GM21367 (cell line): ENCODE results near the gene TICAM1.

Experiments used
- ATAC-seq: cut with Tn5 transposase; IDR thresholded peaks from one replicate; pipeline ENCODE4 v1.9.1; 2021; ENCODE audit not compliant: unreplicated experiment

The TICAM1 gene

DNA sequence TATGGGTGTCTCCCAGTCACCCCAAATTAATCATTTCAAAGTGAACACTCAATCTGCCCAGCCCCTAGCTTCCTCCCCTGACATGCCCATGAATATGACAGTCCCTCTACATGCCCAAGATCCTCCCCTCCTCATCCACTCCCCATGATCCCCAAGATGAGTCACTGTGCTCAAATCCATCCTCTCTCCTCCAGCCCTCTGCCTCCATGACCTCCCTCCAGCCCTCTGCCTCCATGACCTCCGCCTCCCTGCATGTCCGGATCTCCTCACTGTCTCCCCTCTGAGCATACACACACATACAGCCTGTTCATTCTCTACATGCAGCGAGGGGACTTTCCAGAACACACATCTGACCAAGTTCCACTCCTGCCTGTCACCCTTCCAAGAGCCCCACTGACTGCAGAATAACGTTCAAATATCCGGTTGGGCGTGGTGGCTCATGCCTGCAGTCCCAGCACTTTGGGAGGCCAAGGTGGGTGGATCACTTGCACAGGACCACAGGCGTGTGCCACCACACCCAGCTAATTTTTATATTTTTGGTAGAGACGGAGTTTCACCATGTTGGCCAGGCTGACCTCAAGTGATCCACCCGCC lies 58.4 kb downstream of the TICAM1 start:
- ATAC-seq: no peak

DNA sequence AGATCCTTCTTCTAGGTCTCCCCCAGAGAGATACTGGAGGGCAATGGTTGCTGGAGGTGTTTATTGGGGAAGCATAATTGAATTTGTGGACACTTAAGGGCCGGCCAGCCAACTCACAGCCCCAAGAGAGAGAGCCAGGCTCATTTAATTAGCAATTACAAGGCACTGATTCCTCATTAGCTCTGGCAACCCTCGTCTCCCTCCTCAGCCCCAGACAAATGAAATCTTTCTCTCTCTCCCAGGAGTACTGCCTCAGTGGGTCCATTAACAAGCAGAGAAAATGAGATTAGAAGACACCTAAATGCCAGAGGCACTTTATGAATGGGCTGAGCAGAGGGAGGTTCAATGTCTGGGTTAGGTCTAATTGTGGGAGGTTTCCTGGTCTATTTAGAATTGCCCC lies 58.9 kb downstream of the TICAM1 start:
- ATAC-seq: no peak

DNA sequence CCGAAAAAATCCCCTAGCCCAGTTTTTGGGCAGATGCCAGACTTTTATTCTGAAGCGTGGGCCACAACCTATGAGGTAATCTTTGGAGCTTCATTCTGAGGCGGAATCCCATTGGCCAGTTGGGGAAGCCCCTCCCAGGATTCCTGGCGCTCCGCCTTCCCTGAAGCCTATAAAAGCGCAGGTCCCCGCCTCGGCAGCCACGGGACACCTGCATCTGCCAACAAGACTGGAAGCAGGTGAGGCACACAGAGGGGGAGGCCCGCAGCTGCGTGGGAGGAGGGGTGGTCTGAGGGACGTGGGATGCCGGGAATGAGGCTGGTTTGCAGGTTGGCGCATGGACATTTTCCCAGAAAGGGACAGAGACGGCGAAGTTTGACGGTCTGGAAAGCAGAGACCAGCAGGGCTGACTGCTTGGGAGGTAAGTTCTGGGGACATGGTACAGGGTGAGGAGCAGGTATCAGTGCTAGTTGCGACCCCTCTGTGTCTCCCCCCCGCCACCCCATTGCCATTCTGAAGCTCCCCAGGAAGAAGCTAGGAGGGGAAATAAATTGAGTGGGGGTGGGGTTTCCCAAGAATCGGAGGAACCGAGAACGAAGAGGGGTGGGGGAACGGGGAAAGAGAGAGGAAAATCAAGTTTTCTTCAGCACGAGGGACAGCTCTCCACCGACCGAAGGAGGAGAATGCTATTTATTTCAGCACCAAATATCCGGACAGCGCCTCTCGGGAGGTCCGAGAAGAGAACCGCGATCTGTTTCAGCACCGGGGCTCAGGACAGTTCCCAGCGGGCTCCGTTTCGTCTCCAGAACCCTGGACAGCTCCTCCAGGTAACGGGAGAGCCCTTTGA lies 62.4 kb downstream of the TICAM1 start:
- ATAC-seq: no peak
